ENCODE measurements around the gene COMMD10. TPM values are rescaled to one million over a fixed set of nuclear protein-coding genes. Genes with fewer than 3 reads are reported as not detected.

COMMD10 gene
- total RNA-seq, 1 donor from 2014 or later, result 30.3 TPM

DNA sequence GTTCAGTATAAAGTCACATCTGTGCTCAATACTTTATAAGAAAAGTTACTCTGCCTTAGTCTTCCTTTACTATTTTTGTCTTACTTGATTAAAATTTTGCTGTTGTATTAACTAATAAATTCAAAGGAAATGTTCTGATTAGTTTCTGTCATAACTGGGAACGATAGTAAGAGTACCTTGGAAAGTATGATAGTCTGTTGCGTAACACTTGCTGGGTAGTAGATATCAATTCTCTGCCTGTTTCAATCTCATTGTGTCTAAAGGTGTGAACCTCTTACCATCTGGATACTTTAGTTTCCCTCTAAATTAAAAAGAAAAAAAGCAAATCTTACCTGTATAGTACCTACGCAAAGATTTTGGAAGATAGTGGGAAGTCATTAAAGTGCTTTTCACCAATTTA is 48.5 kb downstream of the COMMD10 start:
- no peak for FAIRE-seq

DNA sequence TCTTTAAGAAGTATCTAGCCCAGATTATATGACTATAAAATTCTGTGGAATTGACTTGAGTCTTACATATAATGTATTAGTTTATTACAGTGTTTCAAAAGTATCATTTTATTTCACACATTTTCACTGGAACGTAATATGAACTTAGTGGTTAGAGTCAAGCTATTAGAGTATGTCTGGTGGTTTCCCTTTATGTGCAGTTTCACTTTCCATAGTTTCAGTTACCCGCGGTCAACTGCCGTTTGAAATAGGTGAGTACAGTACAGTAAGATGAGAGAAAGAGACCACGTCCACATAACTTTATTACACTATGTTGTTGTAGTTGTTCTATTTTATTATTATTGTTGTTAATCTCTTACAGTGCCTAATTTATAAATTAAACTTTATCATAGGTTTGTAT is 50.5 kb downstream of the COMMD10 start:
- peaks cover 1% of the 10 kb centered on the region for H3K36me3 ChIP-seq (ENCODE audit: control insufficient read depth, insufficient read depth, low read length)
- FAIRE-seq (no peak), DNase-seq (ENCODE audit: low read depth) (no peak)

More for the DNA sequence above, 48.5 kb downstream of the COMMD10 start:
- DNase-seq (ENCODE audit: low read depth), result no peak
- H3K36me3 ChIP-seq (ENCODE audit: control insufficient read depth, insufficient read depth, low read length), result peaks cover 1% of the 10 kb centered on the region
- no peak overlapping the region for H3K4me3 ChIP-seq (ENCODE audit: low read depth, low read length)
- H3K27me3 ChIP-seq (ENCODE audit: control insufficient read depth, insufficient read depth, low read length), result no peaks in the 10 kb centered on the region
- TF ChIP-seq, protein P1, sequence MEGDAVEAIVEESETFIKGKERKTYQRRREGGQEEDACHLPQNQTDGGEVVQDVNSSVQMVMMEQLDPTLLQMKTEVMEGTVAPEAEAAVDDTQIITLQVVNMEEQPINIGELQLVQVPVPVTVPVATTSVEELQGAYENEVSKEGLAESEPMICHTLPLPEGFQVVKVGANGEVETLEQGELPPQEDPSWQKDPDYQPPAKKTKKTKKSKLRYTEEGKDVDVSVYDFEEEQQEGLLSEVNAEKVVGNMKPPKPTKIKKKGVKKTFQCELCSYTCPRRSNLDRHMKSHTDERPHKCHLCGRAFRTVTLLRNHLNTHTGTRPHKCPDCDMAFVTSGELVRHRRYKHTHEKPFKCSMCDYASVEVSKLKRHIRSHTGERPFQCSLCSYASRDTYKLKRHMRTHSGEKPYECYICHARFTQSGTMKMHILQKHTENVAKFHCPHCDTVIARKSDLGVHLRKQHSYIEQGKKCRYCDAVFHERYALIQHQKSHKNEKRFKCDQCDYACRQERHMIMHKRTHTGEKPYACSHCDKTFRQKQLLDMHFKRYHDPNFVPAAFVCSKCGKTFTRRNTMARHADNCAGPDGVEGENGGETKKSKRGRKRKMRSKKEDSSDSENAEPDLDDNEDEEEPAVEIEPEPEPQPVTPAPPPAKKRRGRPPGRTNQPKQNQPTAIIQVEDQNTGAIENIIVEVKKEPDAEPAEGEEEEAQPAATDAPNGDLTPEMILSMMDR (IDR thresholded peaks at IDR 0.05; ENCODE audit: insufficient read depth, low read length, severe bottlenecking), result no peak

DNA sequence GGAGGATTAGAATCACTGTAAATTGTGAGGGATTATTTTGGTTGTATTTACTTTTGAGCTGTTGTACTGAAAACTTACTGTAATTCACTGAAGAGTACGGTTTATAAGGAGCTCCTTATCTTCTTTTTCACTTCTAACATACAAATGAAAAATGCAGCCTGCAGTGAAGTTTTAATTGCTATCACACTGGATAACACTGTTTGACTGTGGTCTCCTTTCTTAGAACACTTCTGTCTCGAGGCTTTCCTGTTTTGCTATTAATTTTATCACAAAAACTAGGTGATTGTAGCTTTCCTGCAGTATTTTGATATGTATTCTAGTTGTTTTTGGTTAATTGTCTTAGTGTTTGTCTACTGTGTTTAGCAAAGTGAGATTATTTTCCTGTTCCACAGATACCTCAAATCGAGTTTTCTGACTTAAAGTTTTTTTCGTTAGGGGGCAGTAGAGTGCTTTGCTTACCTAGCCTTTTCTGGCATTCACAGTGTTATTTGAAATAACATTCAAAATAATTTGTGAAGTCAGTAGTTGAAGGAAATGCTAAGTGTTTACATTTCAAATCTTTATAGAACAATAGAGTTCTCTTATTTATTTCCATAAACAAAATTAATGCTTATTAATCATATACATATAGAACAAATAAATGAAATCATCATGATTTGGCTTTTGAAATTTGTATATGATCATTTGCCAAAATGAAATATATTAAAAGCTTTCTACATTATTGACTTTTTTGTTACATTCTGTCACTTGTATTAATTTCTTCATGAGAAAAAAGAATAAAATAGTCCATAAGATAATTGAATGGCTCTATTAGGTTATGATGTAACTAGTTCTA is 52.9 kb downstream of the COMMD10 start:
- H3K4me3 ChIP-seq (ENCODE audit: low read depth, low read length), result no peak overlapping the region
- FAIRE-seq, result no peak
- H3K36me3 ChIP-seq (ENCODE audit: control insufficient read depth, insufficient read depth, low read length), result peaks cover 1% of the 10 kb centered on the region
- H3K27me3 ChIP-seq (ENCODE audit: control insufficient read depth, insufficient read depth, low read length), result no peaks in the 10 kb centered on the region
- peak; percentile 50 for DNase-seq (ENCODE audit: low read depth)
- TF ChIP-seq, protein P1 (IDR thresholded peaks at IDR 0.05; ENCODE audit: insufficient read depth, low read length, severe bottlenecking), result peak; percentile 54

More for the DNA sequence above, 50.5 kb downstream of the COMMD10 start:
- no peak overlapping the region for H3K4me3 ChIP-seq (ENCODE audit: low read depth, low read length)
- TF ChIP-seq, protein P1 (IDR thresholded peaks at IDR 0.05; ENCODE audit: insufficient read depth, low read length, severe bottlenecking), result no peak
- no peaks in the 10 kb centered on the region for H3K27me3 ChIP-seq (ENCODE audit: control insufficient read depth, insufficient read depth, low read length)

DNA sequence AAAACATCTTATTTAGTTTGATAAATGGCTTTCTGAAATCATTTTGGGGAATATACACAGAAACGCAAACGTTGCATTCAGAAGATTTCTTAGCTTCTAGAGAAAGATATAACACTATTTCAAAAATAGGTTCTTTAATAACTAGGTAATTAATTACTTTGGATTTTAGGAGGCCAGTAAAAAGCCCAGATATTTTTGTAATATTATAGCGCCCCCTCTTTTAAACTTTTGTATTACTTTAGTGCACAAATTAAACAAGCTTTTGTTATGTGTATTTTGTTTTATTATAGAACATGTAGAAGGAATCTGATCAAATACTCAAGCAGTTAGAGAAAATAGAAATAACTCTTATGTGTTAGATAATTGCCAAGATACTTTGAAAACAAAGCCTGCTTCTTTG is 57.7 kb downstream of the COMMD10 start:
- no peaks in the 10 kb centered on the region for H3K27me3 ChIP-seq (ENCODE audit: control insufficient read depth, insufficient read depth, low read length)
- no peak for FAIRE-seq
- no peak overlapping the region for H3K4me3 ChIP-seq (ENCODE audit: low read depth, low read length)
- TF ChIP-seq, protein P1 (IDR thresholded peaks at IDR 0.05; ENCODE audit: insufficient read depth, low read length, severe bottlenecking), result no peak
- DNase-seq (ENCODE audit: low read depth), result no peak
- no peaks in the 10 kb centered on the region for H3K36me3 ChIP-seq (ENCODE audit: control insufficient read depth, insufficient read depth, low read length)

DNA sequence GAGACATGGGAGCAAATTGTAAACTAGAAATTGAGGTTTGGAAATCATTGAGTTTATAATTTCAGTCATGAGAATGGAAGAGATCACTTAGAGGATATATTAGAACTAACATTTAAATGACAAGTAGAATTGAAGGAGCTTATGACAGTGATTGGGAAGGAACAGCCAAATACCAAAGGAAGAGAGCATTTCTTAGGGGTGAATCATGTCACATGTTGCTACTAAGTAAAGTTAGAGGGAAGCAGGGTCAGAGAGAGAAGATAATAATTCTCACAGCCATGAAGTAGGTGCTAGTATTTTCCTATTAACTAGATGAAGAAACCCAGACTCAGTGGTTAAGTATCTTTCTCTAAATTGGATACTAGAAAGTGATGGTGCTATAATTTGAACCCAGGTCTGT is 59.3 kb downstream of the COMMD10 start:
- Histone ChIP-seq H3K36me3 (ENCODE audit: control insufficient read depth, insufficient read depth, low read length) (no peaks in the 10 kb centered on the region), H3K4me3 (ENCODE audit: low read depth, low read length) (no peak overlapping the region), H3K27me3 (ENCODE audit: control insufficient read depth, insufficient read depth, low read length) (no peaks in the 10 kb centered on the region)
- peak; percentile 53 for DNase-seq (ENCODE audit: low read depth)
- TF ChIP-seq, protein P1 (IDR thresholded peaks at IDR 0.05; ENCODE audit: insufficient read depth, low read length, severe bottlenecking), result no peak
- FAIRE-seq, result no peak
